CD4-positive, alpha-beta T cell treated with Interleukin-6 at 100 ng/mL for 8 hours (primary cell): Measurements from ENCODE around the gene FGL2.
"Not testable (repeated sequence)": the region's sequence is repeated elsewhere in the genome, so short reads cannot be mapped to it uniquely, and the experiment has no call there.

ENCODE experiments used
- DNase-seq: peaks from one replicate; pipeline ENCODE4 v3.0.0-alpha.2; 2020; ENCODE audit warnings: mixed read lengths, low spot score

Gene FGL2

DNA sequence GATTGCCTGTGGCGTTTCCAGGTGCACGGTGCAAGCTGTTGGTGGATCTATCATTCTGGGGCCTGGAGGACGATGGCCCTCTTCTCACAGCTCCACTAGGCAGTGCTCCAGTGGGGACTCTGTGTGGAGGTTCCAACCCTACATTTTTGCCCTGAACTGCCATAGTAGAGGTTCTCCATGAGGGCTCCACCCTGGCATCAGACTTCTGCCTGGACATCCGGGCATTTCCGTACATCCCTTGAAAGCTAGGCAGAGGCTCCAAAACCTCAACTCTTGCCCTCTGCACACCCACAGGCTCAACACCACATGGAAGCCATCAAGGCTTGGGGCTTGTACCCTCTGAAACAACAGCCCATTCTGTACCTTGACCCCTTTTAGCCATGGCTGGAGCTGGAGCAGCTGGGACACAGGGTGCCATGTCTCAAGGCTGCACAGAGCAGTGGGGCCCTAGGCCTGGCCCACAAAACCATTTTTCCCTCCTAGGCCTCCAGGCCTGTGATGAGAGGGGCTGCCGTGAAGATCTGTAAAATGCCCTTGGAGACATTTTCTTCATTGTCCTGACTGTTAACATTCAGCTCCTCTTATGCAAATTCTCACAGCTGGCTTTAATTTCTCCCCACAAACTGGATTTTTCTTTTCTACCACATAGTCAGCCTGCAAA, 10.0 kb upstream of the FGL2 start:
- DNase-seq, result no peak

- no peak for DNase-seq
Measured at GRCh38 chr7:77208416-77208815, 8.8 kb upstream of the FGL2 start.

- DNase-seq, result no peak
Measured at GRCh38 chr7:77205706-77206105, 6.1 kb upstream of the FGL2 start.

GRCh38 chr7:77202481-77202976, 2.9 kb upstream of the FGL2 start:
- no peak for DNase-seq

GRCh38 chr7:77200542-77200941, 923 bp upstream of the FGL2 start:
- no peak for DNase-seq

DNA sequence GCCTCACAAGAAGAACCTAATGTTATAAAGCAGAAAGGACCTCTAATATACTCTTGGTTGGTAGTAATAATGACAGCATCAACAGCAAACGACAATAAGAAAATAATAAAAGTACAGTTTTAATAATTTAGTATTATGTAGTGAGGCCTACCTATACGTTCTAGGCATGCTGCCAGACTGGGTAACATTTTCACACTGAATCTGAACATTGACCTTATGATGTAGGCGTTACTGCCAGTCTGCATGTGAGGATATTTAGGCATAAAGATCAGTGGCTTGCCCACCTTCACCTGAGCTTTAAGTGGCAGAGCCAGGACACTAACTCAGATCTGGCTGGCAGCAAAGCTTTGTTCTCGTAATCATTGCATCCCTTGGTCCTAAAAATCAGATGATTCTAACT, 2.5 kb downstream of the FGL2 start:
- DNase-seq, result no peak

DNA sequence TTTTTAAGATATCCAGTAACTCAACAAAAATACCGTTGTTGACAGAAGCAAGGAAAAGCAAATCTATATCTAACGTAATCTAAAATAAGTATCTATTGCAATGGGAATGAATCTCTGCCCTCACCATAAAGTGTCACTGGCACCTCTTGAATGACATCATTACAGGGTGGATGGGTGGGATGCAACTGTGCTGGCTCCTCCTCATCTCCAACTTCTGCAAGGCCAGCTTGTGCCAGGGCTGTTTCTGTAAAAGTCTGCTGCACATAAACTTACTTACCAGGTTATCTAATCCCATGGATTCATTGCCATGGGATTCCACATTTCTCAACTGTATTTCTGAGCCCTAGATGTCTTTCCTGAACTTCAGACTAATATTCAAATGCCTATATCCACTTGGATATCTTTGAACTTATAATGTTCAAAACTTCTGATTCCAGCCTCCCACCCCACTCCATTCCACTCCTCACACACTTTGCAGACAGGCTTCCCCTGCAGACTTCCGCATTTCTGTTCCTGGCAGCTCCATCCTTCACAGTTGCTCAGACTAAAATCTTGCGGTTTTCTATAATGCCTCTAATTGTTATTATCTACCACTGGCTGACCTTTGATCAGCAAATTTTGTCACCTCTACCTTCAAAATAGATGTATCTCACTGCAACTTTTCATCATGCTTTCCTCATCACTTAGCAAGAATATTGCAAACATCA, 10.7 kb downstream of the FGL2 start:
- no peak for DNase-seq

DNA sequence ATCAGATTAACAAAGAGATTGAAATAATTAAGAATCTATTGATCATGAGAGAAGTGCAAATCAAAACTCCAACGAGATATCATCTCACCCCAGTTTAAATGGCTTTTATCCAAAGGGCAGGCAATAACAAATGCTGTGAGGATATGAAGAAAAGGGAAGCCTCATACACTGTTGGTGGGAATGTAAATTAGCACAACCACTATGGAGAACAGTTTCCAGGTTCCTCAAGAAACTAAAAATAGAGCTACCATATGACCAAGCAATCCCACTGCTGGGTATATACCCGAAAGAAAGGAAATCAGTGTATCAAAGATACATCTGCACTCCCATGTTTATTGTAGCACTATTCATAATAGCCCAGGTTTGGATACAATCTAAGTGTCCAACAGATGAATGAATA, 13.8 kb downstream of the FGL2 start:
- no peak for DNase-seq

DNA sequence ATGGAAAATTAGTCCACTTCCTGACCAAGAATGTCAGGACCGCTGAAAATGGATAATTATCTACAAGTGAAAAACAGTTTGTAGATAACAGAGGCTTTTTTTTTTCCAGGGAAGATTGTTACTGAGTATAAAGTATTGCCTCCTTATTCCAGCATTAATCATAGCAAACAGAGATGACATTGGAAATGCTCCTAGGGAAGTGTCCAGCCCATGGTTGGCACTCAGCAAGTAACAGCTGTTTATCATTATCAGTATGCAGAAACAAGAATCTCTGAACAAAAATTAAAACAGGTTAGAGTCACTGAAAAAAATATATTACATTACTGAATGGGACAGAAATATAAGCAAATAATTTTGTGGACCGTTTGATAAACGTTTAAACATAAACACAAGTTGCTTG, 14.6 kb downstream of the FGL2 start:
- no peak for DNase-seq

DNA sequence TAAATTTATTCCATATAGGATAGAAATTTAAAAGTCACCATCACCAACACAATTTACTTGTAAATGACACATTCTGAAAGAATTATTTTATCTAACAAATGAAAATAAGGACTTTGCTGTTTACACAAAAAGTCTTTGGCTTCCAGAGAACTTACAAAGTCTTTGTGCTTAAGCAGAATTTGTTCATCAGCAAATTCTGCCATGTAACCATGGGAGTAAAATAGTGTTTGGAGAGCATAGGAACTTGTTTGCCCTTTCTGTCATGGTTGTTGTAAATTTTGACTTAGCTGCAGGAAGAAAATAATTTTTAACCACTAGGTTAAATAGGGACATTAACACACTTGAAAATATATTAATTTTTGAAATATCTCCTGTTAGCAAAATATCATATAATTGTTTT, 15.2 kb downstream of the FGL2 start:
- DNase-seq, result no peak

DNA sequence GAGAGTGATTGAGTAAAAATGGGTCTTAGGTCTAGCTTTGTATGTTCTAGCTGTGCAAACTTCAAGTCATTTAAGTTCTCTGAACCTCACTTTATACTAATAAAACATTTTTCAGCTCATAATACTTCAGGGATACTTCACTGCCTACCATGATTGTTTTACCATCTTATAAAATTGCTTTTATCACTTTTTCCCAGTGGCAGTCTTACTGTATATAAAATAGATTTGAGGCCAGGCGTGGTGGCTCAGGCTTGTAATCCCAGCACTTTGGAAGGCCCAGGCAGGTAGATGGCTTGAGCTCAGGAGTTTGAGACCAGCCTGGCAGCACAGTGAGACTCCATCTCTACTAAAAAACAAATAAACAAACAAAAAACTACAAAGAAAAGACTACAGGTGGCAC, 17.4 kb downstream of the FGL2 start:
- no peak for DNase-seq

- no peak for DNase-seq
Measured at GRCh38 chr7:77181734-77182133, 17.9 kb downstream of the FGL2 start.

DNA sequence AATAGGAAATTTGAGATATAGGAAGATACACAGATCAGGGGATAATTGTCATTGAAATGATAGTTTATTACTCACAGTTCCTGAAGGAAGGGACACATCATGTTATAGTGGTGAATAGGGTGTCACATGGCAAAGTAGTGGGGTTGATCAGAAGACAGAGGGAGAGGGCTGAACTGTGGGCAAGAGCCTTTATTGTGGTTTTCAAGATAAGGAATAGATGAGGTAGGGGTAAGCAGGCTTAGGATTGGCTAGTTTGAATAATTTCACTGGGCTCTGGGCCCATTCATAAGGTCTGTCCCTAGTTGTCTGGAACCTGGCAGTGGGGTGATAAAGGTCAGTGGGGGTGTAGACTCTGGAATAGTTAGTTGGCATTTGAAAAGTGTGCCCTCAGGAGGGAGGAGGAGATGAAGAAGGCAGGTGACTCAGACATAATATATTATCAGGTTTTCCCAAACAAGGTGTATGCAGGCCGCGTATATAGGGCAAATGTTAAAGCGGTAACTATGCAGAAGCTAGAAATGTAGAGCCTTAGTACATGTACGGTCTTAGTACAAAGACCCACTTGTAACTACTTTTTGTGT, 18.5 kb downstream of the FGL2 start:
- no peak for DNase-seq

GRCh38 chr7:77178024-77178423, 21.6 kb downstream of the FGL2 start:
- not testable (repeated sequence) for DNase-seq

- DNase-seq, result not testable (repeated sequence)
Measured at GRCh38 chr7:77177321-77177904, 22.2 kb downstream of the FGL2 start.

GRCh38 chr7:77175274-77175800, 24.3 kb downstream of the FGL2 start:
- not testable (repeated sequence) for DNase-seq

DNA sequence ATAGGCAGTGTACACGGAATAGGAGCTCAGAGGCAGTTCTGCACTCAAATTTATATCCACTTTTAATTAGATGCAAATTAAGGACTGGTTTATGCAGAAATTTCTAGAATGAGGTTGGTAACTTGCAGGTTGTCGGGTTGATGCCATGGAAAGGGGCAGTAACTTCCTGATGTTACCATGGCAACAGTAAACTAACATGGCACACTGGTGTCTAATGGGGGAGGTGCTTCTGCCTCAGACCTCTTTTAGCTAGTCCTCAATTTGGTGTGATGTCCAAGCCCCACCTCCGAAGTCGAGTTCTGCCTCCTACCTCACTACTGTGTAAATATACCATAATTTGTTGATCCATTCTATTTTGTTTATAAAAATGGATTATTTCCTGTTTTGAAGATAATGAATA, 25.2 kb downstream of the FGL2 start:
- DNase-seq, result not testable (repeated sequence)

GRCh38 chr7:77172437-77173172, 27.0 kb downstream of the FGL2 start:
- not testable (repeated sequence) for DNase-seq

DNA sequence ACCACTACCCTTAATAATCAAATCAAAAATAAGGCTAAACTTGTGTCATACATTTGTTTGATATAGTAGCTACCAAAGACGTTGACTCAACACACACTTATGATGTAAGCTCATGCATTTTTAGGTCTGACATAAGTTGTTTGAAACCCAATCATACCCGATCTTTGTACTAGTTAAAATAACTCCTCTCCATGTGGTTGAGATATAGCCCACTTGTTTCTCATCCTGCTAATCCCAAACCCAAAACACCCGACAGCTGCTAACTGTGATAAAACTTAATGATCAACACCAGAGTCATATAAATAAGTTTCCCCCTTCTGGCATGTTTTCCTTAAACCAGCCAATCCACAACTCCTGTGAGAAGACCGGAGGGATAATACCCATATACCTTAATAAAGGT, 28.5 kb downstream of the FGL2 start:
- DNase-seq, result not testable (repeated sequence)

GRCh38 chr7:77157446-77157845, 42.2 kb downstream of the FGL2 start:
- DNase-seq, result no peak

GRCh38 chr7:77157034-77157433, 42.6 kb downstream of the FGL2 start:
- DNase-seq, result not testable (repeated sequence)
